HCT116 (cell line): ENCODE data around the gene FMN1. TPM values are rescaled to one million over a fixed set of nuclear protein-coding genes. Genes with fewer than 3 reads are reported as not detected.

ENCODE experiments used
- ATAC-seq: fragments of 200-7000 bp; cut with Tn5 transposase; 2 replicates; pipeline ENCODE4 v1.9.1; 2020; ENCODE audit warnings: mild to moderate bottlenecking, moderate library complexity
- BruUV-seq: library from RNA; stranded (reverse); fragments of 400-500 nt; replicated peaks from 2 replicates; lab custom pipeline; 2021; lab: Mats Ljungman, UMichigan
- CTCF ChIA-PET: fragments of 300-600 bp; sonication (Branson Sonifier 250); formaldehyde crosslinking; loops from one replicate; lab custom pipeline; 2021; ENCODE audit warnings: antibody characterized with exemption; lab: Charles Lee
- POLR2A ChIA-PET: fragments of 300-600, 350-600 bp; sonication (Branson Sonifier 250); formaldehyde crosslinking; loops from one replicate; lab custom pipeline; 2021; ENCODE audit warnings: antibody characterized with exemption; lab: Charles Lee
- RAD21 ChIA-PET, 2 experiments: fragments of 300-600 bp; sonication (Branson Sonifier 250); formaldehyde crosslinking; loops; one replicate each; lab custom pipeline; 2023; ENCODE audit warnings: low total read pairs in 2 of 2; ENCODE audit not compliant: uncharacterized antibody in 2 of 2, unreplicated experiment in 2 of 2, low non-redundant PET in 1 of 2; lab: Charles Lee
- DNase-seq: peaks from one replicate; pipeline ENCODE4 v3.0.0-alpha.2; 2010; ENCODE audit warnings: low read depth, low spot score
- H2AFZ ChIP-seq: fragments of 200-600 bp; shearing (Covaris generic), sonication (generic); 2 replicates; pipeline ENCODE4 v1.6.1; 2017; ENCODE audit warnings: low read depth, mixed run types, mixed read lengths, antibody characterized with exemption, low read length; ENCODE audit not compliant: poor library complexity, severe bottlenecking
- H3K27ac ChIP-seq: 2 replicates; pipeline ENCODE4 v1.5.1; 2012; ENCODE audit warnings: low read depth, low read length
- H3K27me3 ChIP-seq: fragments of 200-600 bp; sonication (generic); 2 replicates; pipeline ENCODE4 v1.6.1; 2016; ENCODE audit warnings: mixed run types, low read length, mixed read lengths; ENCODE audit not compliant: insufficient read depth
- H3K36me3 ChIP-seq, 2 experiments: fragments of 200-500 bp in 1 of 2; fragments of 200-600 bp in 1 of 2; sonication (Bioruptor generic) in 1 of 2; sonication (generic) in 1 of 2; 2 replicates each; pipeline versions ENCODE4 v1.5.1 to v1.6.1; 2014 to 2016; ENCODE audit warnings: low read length in 2 of 2, inconsistent platforms in 1 of 2, mixed read lengths in 1 of 2, mixed run types in 1 of 2; ENCODE audit not compliant: insufficient read depth in 2 of 2, control insufficient read depth in 1 of 2
- H3K4me1 ChIP-seq, 2 experiments: fragments of 200-600 bp in 1 of 2; sonication (generic) in 1 of 2; 2 replicates each; pipeline versions ENCODE4 v1.5.1 to v1.6.1; 2012 to 2017; ENCODE audit warnings: low read length in 2 of 2, inconsistent platforms in 1 of 2, mild to moderate bottlenecking in 1 of 2, mixed read lengths in 1 of 2, mixed run types in 1 of 2, moderate library complexity in 1 of 2; ENCODE audit not compliant: insufficient read depth in 2 of 2, control insufficient read depth in 1 of 2
- H3K4me2 ChIP-seq: fragments of 200-600 bp; sonication (generic); 2 replicates; pipeline ENCODE4 v1.6.1; 2017; ENCODE audit warnings: mixed run types, low read length, mixed read lengths
- H3K4me3 ChIP-seq, 2 experiments: fragments of 200-600 bp in 1 of 2; sonication (generic) in 1 of 2; replicated peaks in 1 of 2; 2 replicates each; pipeline ENCODE4 v1.5.1; 2011 to 2016; ENCODE audit warnings: low read length in 2 of 2, control low read depth in 1 of 2, low read depth in 1 of 2, mild to moderate bottlenecking in 1 of 2, mixed read lengths in 1 of 2, mixed run types in 1 of 2
- H3K79me2 ChIP-seq: fragments of 200-600 bp; sonication (generic); 2 replicates; pipeline ENCODE4 v1.6.1; 2017; ENCODE audit warnings: mild to moderate bottlenecking, mixed run types, low read length, moderate library complexity, mixed read lengths; ENCODE audit not compliant: insufficient read depth
- H3K9ac ChIP-seq: fragments of 200-600 bp; sonication (generic); 2 replicates; pipeline ENCODE4 v1.6.1; 2016; ENCODE audit warnings: low read length, mixed read lengths
- H3K9me2 ChIP-seq: fragments of 200-600 bp; sonication (generic), shearing (Covaris generic); 2 replicates; pipeline ENCODE4 v1.6.1; 2017; ENCODE audit warnings: mixed run types, mild to moderate bottlenecking, moderate library complexity; ENCODE audit not compliant: insufficient read depth
- H3K9me3 ChIP-seq, 2 experiments: fragments of 200-500 bp in 1 of 2; fragments of 200-600 bp in 1 of 2; sonication (Bioruptor generic) in 1 of 2; sonication (generic) in 1 of 2; 2 replicates each; pipeline ENCODE4 v1.6.1; 2014 to 2017; ENCODE audit warnings: low read length in 2 of 2, mixed read lengths in 2 of 2, inconsistent platforms in 1 of 2, low read depth in 1 of 2, mild to moderate bottlenecking in 1 of 2, mixed run types in 1 of 2, moderate library complexity in 1 of 2; ENCODE audit not compliant: control insufficient read depth in 1 of 2, insufficient read depth in 1 of 2
- H4K20me1 ChIP-seq: fragments of 200-600 bp; sonication (generic), shearing (Covaris generic); 2 replicates; pipeline ENCODE4 v1.6.1; 2017; ENCODE audit warnings: mixed run types, mild to moderate bottlenecking, moderate library complexity; ENCODE audit not compliant: insufficient read depth
- CBX3 ChIP-seq: IDR thresholded peaks from 2 replicates; pipeline ENCODE4 v1.6.1; 2012; ENCODE audit warnings: low read depth
- CTCF ChIP-seq, 3 experiments: fragments of 200-600 bp in 1 of 3; sonication (generic) in 1 of 3; IDR thresholded peaks in 2 of 3; conservative IDR thresholded peaks in 1 of 3; 2 replicates each; pipeline ENCODE4 v1.5.1; 2012 to 2017; ENCODE audit warnings: low read depth in 2 of 3, low read length in 2 of 3, antibody characterized with exemption in 1 of 3, borderline replicate concordance in 1 of 3, control low read depth in 1 of 3, mild to moderate bottlenecking in 1 of 3, mixed read lengths in 1 of 3, mixed run types in 1 of 3, moderate library complexity in 1 of 3; ENCODE audit not compliant: insufficient read depth in 1 of 3
- REST ChIP-seq: IDR thresholded peaks from 2 replicates; pipeline ENCODE4 v1.6.1; 2012; ENCODE audit warnings: low read depth
- SIN3A ChIP-seq: IDR thresholded peaks from 2 replicates; pipeline ENCODE4 v1.6.1; 2012; ENCODE audit warnings: low read depth
- ZNF274 ChIP-seq: fragments of 200-500 bp; sonication (Bioruptor generic); IDR thresholded peaks from 2 replicates; pipeline ENCODE4 v1.6.1; 2014; ENCODE audit warnings: mild to moderate bottlenecking, low read depth, low read length, inconsistent platforms
- intact Hi-C: fragments of 100-400 bp; cut with micrococcal nuclease; formaldehyde crosslinking; loops from 2 replicates; pipeline ENCODE4 v1.10.0; 2022
- total RNA-seq: library from RNA; stranded (reverse); gene quantifications from one replicate; pipeline ENCODE4 v1.2.1, GENCODE V29; 2021; ENCODE audit not compliant: unreplicated experiment

The FMN1 gene
- total RNA-seq, 1 experiment from 2014 or later = 0.39 TPM

GRCh38 chr15:33124811-33125210, 69.7 kb downstream of the FMN1 start:
- Histone ChIP-seq H4K20me1 (no peaks in the 10 kb centered on the region), H3K9ac (no peak overlapping the region), H3K36me3 (no peaks in the 10 kb centered on the region), H3K27ac (no peak overlapping the region), H3K27me3 (no peaks in the 10 kb centered on the region), H2AFZ (no peak overlapping the region), H3K9me2 (no peaks in the 10 kb centered on the region), H3K79me2 (no peaks in the 10 kb centered on the region), H3K4me2 (no peak overlapping the region), H3K4me1 (peaks cover 13 to 15% of the 10 kb centered on the region in 2 experiments), H3K9me3 (no peaks in the 10 kb centered on the region), H3K4me3 (no peak overlapping the region)
- ChIA-PET POLR2A (no interaction called here), CTCF (no interaction called here), RAD21 (no interaction called here)
- BruUV-seq = no TSS peak
- intact Hi-C loops = no loop called here
- no peak for DNase-seq
- ATAC-seq = no peak
- no peak for TF ChIP-seq SIN3A
- TF ChIP-seq REST = no peak

- H2AFZ ChIP-seq = no peak overlapping the region
- H3K9me3 ChIP-seq = no peaks in the 10 kb centered on the region
- ChIA-PET POLR2A (no interaction called here), CTCF (interaction anchor here (0.9 kb wide), 1 partner anchor 8 kb away, joined by 6 read pairs; no protein-coding TSS in a partner anchor), RAD21 (no interaction called here)
- no peaks in the 10 kb centered on the region for H3K9me2 ChIP-seq
- ATAC-seq = no peak
- no peak overlapping the region for H3K4me2 ChIP-seq
- no peaks in the 10 kb centered on the region for H3K27me3 ChIP-seq
- H3K36me3 ChIP-seq = no peaks in the 10 kb centered on the region
- no peaks in the 10 kb centered on the region for H3K79me2 ChIP-seq
- H4K20me1 ChIP-seq = no peaks in the 10 kb centered on the region
- peaks cover 13 to 15% of the 10 kb centered on the region in 2 experiments for H3K4me1 ChIP-seq
- intact Hi-C loops = no loop called here
- no peak for DNase-seq
- H3K4me3 ChIP-seq = no peak overlapping the region
- no peak overlapping the region for H3K27ac ChIP-seq
- no TSS peak for BruUV-seq
- TF ChIP-seq CBX3 (no peak), CTCF (IDR thresholded peaks at IDR 0.05 in 2 of 3, conservative IDR thresholded peaks at IDR 0.05 in 1 of 3; ENCODE audit: borderline replicate concordance in 1 of 3, insufficient read depth in 1 of 3, low read depth in 2 of 3, low read length in 2 of 3) (no peak), ZNF274 (no peak)
- no peak overlapping the region for H3K9ac ChIP-seq
Measured at GRCh38 chr15:33124279-33124678, 70.2 kb downstream of the FMN1 start.
